Nephron (organoid): ENCODE results near the gene SELENOH.

Source experiments
- H3K27ac Mint-ChIP-seq, 3 experiments: 2 replicates each; pipeline ENCODE4 v1.8.0; 2020; ENCODE audit warnings: mixed read lengths in 3 of 3, mild to moderate bottlenecking in 2 of 3, moderate library complexity in 1 of 3
- H3K27me3 Mint-ChIP-seq: 2 replicates; pipeline ENCODE4 v1.8.0; 2021; ENCODE audit warnings: low read depth, mild to moderate bottlenecking, moderate library complexity, mixed read lengths
- H3K36me3 Mint-ChIP-seq: 2 replicates; pipeline ENCODE4 v1.8.0; 2020; ENCODE audit warnings: low read depth, mixed read lengths
- H3K4me1 Mint-ChIP-seq: 2 replicates; pipeline ENCODE4 v1.8.0; 2020; ENCODE audit warnings: mixed read lengths
- H3K4me3 Mint-ChIP-seq, 3 experiments: 2 replicates each; pipeline ENCODE4 v1.8.0; 2020; ENCODE audit warnings: mild to moderate bottlenecking in 3 of 3, mixed read lengths in 3 of 3, moderate library complexity in 2 of 3
- H3K9me3 Mint-ChIP-seq: 2 replicates; pipeline ENCODE4 v1.8.0; 2020; ENCODE audit warnings: mixed read lengths
- CTCF ChIP-seq, 3 experiments: fragments of 200-600 bp; sonication (generic); IDR thresholded peaks; one replicate each; pipeline ENCODE4 v1.5.0; 2021; ENCODE audit warnings: antibody characterized with exemption in 3 of 3; ENCODE audit not compliant: unreplicated experiment in 3 of 3

SELENOH gene

GRCh38 chr11:57744357-57744756, 3.1 kb downstream of the SELENOH start:
- Mint-ChIP-seq H3K36me3 (peaks cover 49% of the 10 kb centered on the region), H3K27ac (peak overlapping the region in 1 of 3 experiments; percentile 17), H3K27me3 (peaks cover 7% of the 10 kb centered on the region), H3K4me1 (peaks cover 18% of the 10 kb centered on the region), H3K9me3 (no peaks in the 10 kb centered on the region), H3K4me3 (peak overlapping the region; percentile 62 to 81 (median 74))
- TF ChIP-seq CTCF (IDR thresholded peaks at IDR 0.05; ENCODE audit: unreplicated experiment in 3 of 3) = no peak

- H3K4me1 Mint-ChIP-seq = peaks cover 18% of the 10 kb centered on the region
- peak overlapping the region in 1 of 3 experiments; percentile 49 for H3K27ac Mint-ChIP-seq
- H3K27me3 Mint-ChIP-seq = peaks cover 7% of the 10 kb centered on the region
- TF ChIP-seq CTCF (IDR thresholded peaks at IDR 0.05; ENCODE audit: unreplicated experiment in 3 of 3) = no peak
- peaks cover 44% of the 10 kb centered on the region for H3K36me3 Mint-ChIP-seq
- no peaks in the 10 kb centered on the region for H3K9me3 Mint-ChIP-seq
- H3K4me3 Mint-ChIP-seq = peak overlapping the region; percentile 8 to 78 (median 74)
Observed at GRCh38 chr11:57745206-57745605, 3.9 kb downstream of the SELENOH start.

GRCh38 chr11:57746920-57747319, 5.6 kb downstream of the SELENOH start:
- H3K27me3 Mint-ChIP-seq = peaks cover 2% of the 10 kb centered on the region
- H3K4me3 Mint-ChIP-seq = peak overlapping the region in 1 of 3 experiments; percentile 25
- TF ChIP-seq CTCF (IDR thresholded peaks at IDR 0.05; ENCODE audit: unreplicated experiment in 3 of 3) = no peak
- peaks cover 9% of the 10 kb centered on the region for H3K4me1 Mint-ChIP-seq
- H3K27ac Mint-ChIP-seq = no peak overlapping the region
- peaks cover 43% of the 10 kb centered on the region for H3K36me3 Mint-ChIP-seq
- H3K9me3 Mint-ChIP-seq = no peaks in the 10 kb centered on the region

- no peak overlapping the region for H3K27ac Mint-ChIP-seq
Observed at GRCh38 chr11:57751176-57751575, 9.9 kb downstream of the SELENOH start.

GRCh38 chr11:57751676-57752253, 10.5 kb downstream of the SELENOH start, which contains the start of gene BTBD18:
Gene BTBD18, minus strand, starts transcription at chr11:57751819. Its CDS starts 631 bp downstream, at chr11:57751188.
- H3K4me3 Mint-ChIP-seq = no peak within 1 kb of the TSS
- TF ChIP-seq CTCF (IDR thresholded peaks at IDR 0.05; ENCODE audit: unreplicated experiment in 3 of 3) = peak; percentile 26 to 48 (median 47)

More at GRCh38 chr11:57751176-57751575, 9.9 kb downstream of the SELENOH start:
- Mint-ChIP-seq H3K4me3 (no peak overlapping the region), H3K27me3 (no peaks in the 10 kb centered on the region), H3K36me3 (peaks cover 9% of the 10 kb centered on the region), H3K4me1 (no peaks in the 10 kb centered on the region), H3K9me3 (no peaks in the 10 kb centered on the region)
- no peak for TF ChIP-seq CTCF (IDR thresholded peaks at IDR 0.05; ENCODE audit: unreplicated experiment in 3 of 3)

GRCh38 chr11:57752954-57753353, 11.7 kb downstream of the SELENOH start:
- H3K36me3 Mint-ChIP-seq = peaks cover 3% of the 10 kb centered on the region
- H3K27ac Mint-ChIP-seq = no peak overlapping the region
- H3K27me3 Mint-ChIP-seq = no peaks in the 10 kb centered on the region
- no peaks in the 10 kb centered on the region for H3K9me3 Mint-ChIP-seq
- TF ChIP-seq CTCF (IDR thresholded peaks at IDR 0.05; ENCODE audit: unreplicated experiment in 3 of 3) = no peak
- no peaks in the 10 kb centered on the region for H3K4me1 Mint-ChIP-seq
- no peak overlapping the region for H3K4me3 Mint-ChIP-seq

More at GRCh38 chr11:57751676-57752253, 10.5 kb downstream of the SELENOH start, which contains the start of gene BTBD18:
- Mint-ChIP-seq H3K4me1 (no peaks in the 10 kb centered on the region), H3K27ac (peak within 1 kb of the TSS in 1 of 3 experiments; percentile 3), H3K9me3 (no peaks in the 10 kb centered on the region), H3K36me3 (peaks cover 9% of the 10 kb centered on the region), H3K27me3 (no peaks in the 10 kb centered on the region)
